ENCODE data around the gene DTL. TPM values are rescaled to one million over a fixed set of nuclear protein-coding genes. Genes with fewer than 3 reads are reported as not detected.

The DTL gene
- total RNA-seq, 1 donor from 2014 or later = 76.6 TPM

DNA sequence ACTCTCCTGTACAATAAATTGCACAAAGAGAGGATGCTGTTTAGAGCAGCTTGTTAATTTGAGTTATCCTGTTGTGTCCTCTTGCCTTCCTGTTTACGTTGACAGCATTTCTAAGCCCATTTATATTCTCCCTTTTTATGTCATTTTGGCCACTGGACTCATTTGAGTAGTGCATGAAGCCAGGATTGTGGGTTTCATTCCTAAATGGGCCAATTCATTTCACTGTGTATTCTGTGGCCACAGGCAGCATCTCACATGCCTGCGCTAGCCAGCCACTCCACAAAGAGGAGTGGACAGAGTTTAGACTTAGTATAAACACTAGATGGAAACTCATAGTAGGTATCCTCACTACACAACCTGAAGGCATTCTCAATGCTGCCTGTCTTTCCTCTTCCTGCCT, 73.4 kb downstream of the DTL start:
- DNase-seq (ENCODE audit: low spot score) = no peak
- H3K4me2 ChIP-seq = no peak overlapping the region
- Mint-ChIP-seq H3K4me3 (no peak overlapping the region), H3K9me3 (no peaks in the 10 kb centered on the region), H3K36me3 (peaks cover 7% of the 10 kb centered on the region), H3K4me1 (no peaks in the 10 kb centered on the region), H3K27ac (no peak overlapping the region), H3K27me3 (ENCODE audit: insufficient read depth, low read depth) (no peaks in the 10 kb centered on the region)
- H4K20me1 ChIP-seq (ENCODE audit: low read depth) = peaks cover 19% of the 10 kb centered on the region
- no peak overlapping the region for H3K9ac ChIP-seq
- no peak overlapping the region for H3K4me3 ChIP-seq
- peaks cover 8% of the 10 kb centered on the region for H3K36me3 ChIP-seq
- H2AFZ ChIP-seq (replicated peaks) = no peak overlapping the region
- H3K27me3 ChIP-seq = no peaks in the 10 kb centered on the region
- TF ChIP-seq EZH2 (IDR thresholded peaks at IDR 0.05) (no peak), EZH2phosphoT487 (IDR thresholded peaks at IDR 0.05) (no peak), CTCF (IDR thresholded peaks at IDR 0.05) (no peak)
- no peaks in the 10 kb centered on the region for H3K79me2 ChIP-seq (ENCODE audit: low read depth)
- H3F3A ChIP-seq (ENCODE audit: low read depth) = peaks cover 16% of the 10 kb centered on the region
- H3K9me3 ChIP-seq (ENCODE audit: low read depth) = no peaks in the 10 kb centered on the region
- peaks cover 14% of the 10 kb centered on the region for H3K4me1 ChIP-seq
- no peak overlapping the region for H3K27ac ChIP-seq

- peaks cover 16% of the 10 kb centered on the region for H3F3A ChIP-seq (ENCODE audit: low read depth)
- Mint-ChIP-seq H3K36me3 (peaks cover 5% of the 10 kb centered on the region), H3K4me1 (no peaks in the 10 kb centered on the region), H3K27me3 (ENCODE audit: insufficient read depth, low read depth) (no peaks in the 10 kb centered on the region), H3K27ac (no peak overlapping the region), H3K9me3 (no peaks in the 10 kb centered on the region), H3K4me3 (no peak overlapping the region)
- H3K4me2 ChIP-seq = no peak overlapping the region
- H3K4me1 ChIP-seq = peaks cover 14% of the 10 kb centered on the region
- no peaks in the 10 kb centered on the region for H3K27me3 ChIP-seq
- no peak overlapping the region for H2AFZ ChIP-seq (replicated peaks)
- H3K9me3 ChIP-seq (ENCODE audit: low read depth) = no peaks in the 10 kb centered on the region
- no peak overlapping the region for H3K27ac ChIP-seq
- H3K79me2 ChIP-seq (ENCODE audit: low read depth) = no peaks in the 10 kb centered on the region
- DNase-seq (ENCODE audit: low spot score) = no peak
- peaks cover 16% of the 10 kb centered on the region for H4K20me1 ChIP-seq (ENCODE audit: low read depth)
- TF ChIP-seq EZH2 (IDR thresholded peaks at IDR 0.05) (no peak), CTCF (IDR thresholded peaks at IDR 0.05) (no peak)
- H3K9ac ChIP-seq = no peak overlapping the region
- H3K36me3 ChIP-seq = peaks cover 8% of the 10 kb centered on the region
- H3K4me3 ChIP-seq = no peak overlapping the region
These were observed 74.2 kb downstream of the DTL start for GRCh38 chr1:212109728-212110127.

- Histone ChIP-seq H3K9me3 (ENCODE audit: low read depth) (no peaks in the 10 kb centered on the region), H3K27ac (no peak overlapping the region), H3K27me3 (no peaks in the 10 kb centered on the region), H3K36me3 (peaks cover 6% of the 10 kb centered on the region), H4K20me1 (ENCODE audit: low read depth) (peaks cover 11% of the 10 kb centered on the region), H3K4me2 (no peak overlapping the region), H3F3A (ENCODE audit: low read depth) (peaks cover 16% of the 10 kb centered on the region), H2AFZ (replicated peaks) (no peak overlapping the region), H3K4me3 (no peak overlapping the region), H3K9ac (no peak overlapping the region), H3K4me1 (peaks cover 11% of the 10 kb centered on the region), H3K79me2 (ENCODE audit: low read depth) (no peaks in the 10 kb centered on the region)
- DNase-seq (ENCODE audit: low spot score) = no peak
- Mint-ChIP-seq H3K9me3 (no peaks in the 10 kb centered on the region), H3K4me1 (no peaks in the 10 kb centered on the region), H3K4me3 (no peak overlapping the region), H3K27ac (no peak overlapping the region), H3K36me3 (peaks cover 5% of the 10 kb centered on the region), H3K27me3 (ENCODE audit: insufficient read depth, low read depth) (no peaks in the 10 kb centered on the region)
- TF ChIP-seq EZH2 (IDR thresholded peaks at IDR 0.05) = no peak
- no peak for TF ChIP-seq EZH2phosphoT487 (IDR thresholded peaks at IDR 0.05)
- no peak for TF ChIP-seq CTCF (IDR thresholded peaks at IDR 0.05)
These were observed 75.1 kb downstream of the DTL start for GRCh38 chr1:212110617-212111016.
